ENCODE results near the gene RAB40A.

DNA sequence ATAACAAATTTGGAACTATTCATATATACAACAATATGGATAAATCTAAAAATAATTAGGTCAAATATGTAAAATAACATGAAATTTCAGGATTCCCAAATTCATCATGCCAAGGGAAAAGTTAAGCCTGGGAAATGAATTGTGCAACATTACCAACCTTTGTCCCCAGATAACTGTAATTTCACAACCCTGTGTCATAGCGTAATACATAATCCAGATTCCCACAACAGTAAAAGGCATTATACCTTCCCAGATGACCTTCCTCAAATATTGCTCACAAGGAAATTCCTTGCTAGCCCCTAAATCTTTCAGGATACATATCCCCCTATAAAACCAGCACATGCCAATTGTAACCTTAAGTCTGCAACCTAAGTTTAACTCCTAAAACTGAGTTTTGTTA is 32.9 kb upstream of the RAB40A start:
- TF ChIP-seq, protein P1, sequence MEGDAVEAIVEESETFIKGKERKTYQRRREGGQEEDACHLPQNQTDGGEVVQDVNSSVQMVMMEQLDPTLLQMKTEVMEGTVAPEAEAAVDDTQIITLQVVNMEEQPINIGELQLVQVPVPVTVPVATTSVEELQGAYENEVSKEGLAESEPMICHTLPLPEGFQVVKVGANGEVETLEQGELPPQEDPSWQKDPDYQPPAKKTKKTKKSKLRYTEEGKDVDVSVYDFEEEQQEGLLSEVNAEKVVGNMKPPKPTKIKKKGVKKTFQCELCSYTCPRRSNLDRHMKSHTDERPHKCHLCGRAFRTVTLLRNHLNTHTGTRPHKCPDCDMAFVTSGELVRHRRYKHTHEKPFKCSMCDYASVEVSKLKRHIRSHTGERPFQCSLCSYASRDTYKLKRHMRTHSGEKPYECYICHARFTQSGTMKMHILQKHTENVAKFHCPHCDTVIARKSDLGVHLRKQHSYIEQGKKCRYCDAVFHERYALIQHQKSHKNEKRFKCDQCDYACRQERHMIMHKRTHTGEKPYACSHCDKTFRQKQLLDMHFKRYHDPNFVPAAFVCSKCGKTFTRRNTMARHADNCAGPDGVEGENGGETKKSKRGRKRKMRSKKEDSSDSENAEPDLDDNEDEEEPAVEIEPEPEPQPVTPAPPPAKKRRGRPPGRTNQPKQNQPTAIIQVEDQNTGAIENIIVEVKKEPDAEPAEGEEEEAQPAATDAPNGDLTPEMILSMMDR (IDR thresholded peaks at IDR 0.05; ENCODE audit: insufficient read depth, low read length, poor library complexity, severe bottlenecking), result no peak
- TF ChIP-seq EZH2phosphoT487 (conservative IDR thresholded peaks at IDR 0.05; ENCODE audit: low read length), result no peak
